Breast epithelium (tissue), 4 donors: ENCODE data around the gene BHLHE41. TPM values are rescaled to one million over a fixed set of nuclear protein-coding genes. Genes with fewer than 3 reads are reported as not detected.

Experiments used
- DNase-seq, 2 donors: peaks; one replicate each; pipeline ENCODE4 v3.0.0-alpha.2; 2019; ENCODE audit warnings: low spot score in 2 of 2
- H3K27ac ChIP-seq, 2 donors: fragments of 200-600 bp; sonication (generic) in 1 of 2; one replicate each; pipeline ENCODE4 v1.5.1; 2016 to 2019; ENCODE audit warnings: mild to moderate bottlenecking in 1 of 2
- H3K27me3 ChIP-seq, 2 donors: fragments of 200-600 bp; sonication (generic) in 1 of 2; one replicate each; pipeline versions ENCODE4 v1.5.1 to v1.6.0; 2017 to 2019; ENCODE audit warnings: control low read depth in 1 of 2, mild to moderate bottlenecking in 1 of 2
- H3K36me3 ChIP-seq: fragments of 200-600 bp; one replicate; pipeline ENCODE4 v1.5.1; 2019
- H3K4me1 ChIP-seq, 2 donors: fragments of 200-600 bp; sonication (generic); one replicate each; pipeline ENCODE4 v1.5.1; 2016 to 2019; ENCODE audit warnings: control low read depth in 1 of 2
- H3K4me3 ChIP-seq, 3 donors: fragments of 200-600 bp; sonication (generic); 1 replicate in 2 of 3; 2 replicates in 1 of 3; pipeline ENCODE4 v1.5.1; 2016 to 2019; ENCODE audit warnings: mild to moderate bottlenecking in 3 of 3, moderate library complexity in 2 of 3
- H3K9me3 ChIP-seq, 2 donors: fragments of 200-600 bp; sonication (generic) in 1 of 2; one replicate each; pipeline ENCODE4 v1.5.1; 2016 to 2019; ENCODE audit warnings: control low read depth in 1 of 2
- CTCF ChIP-seq, 3 donors: fragments of 450-650 bp; IDR thresholded peaks; one replicate each; pipeline ENCODE4 v1.5.1; 2016 to 2017; ENCODE audit warnings: antibody characterized with exemption in 3 of 3, mild to moderate bottlenecking in 3 of 3, moderate library complexity in 3 of 3
- POLR2A ChIP-seq: fragments of 450-650 bp; IDR thresholded peaks from one replicate; pipeline ENCODE4 v1.6.1; 2016; ENCODE audit warnings: antibody characterized with exemption, mild to moderate bottlenecking, moderate library complexity
- POLR2AphosphoS5 ChIP-seq, 3 donors: sonication (generic); formaldehyde crosslinking; IDR thresholded peaks; one replicate each; pipeline ENCODE4 v1.6.1; 2017; ENCODE audit warnings: antibody characterized with exemption in 3 of 3
- intact Hi-C: fragments of 100-400 bp; cut with DNase I; formaldehyde crosslinking; loops from one replicate; pipeline ENCODE4 v1.15.1; 2023; ENCODE audit warnings: low total_unique reads
- total RNA-seq, 3 donors: library from RNA; depleted of rRNA; stranded (reverse); fragments of >200 nt; gene quantifications; one replicate each; pipeline ENCODE4 v1.1.0, GENCODE V29; 2016

The BHLHE41 gene
- total RNA-seq, 3 donors from 2014 or later = 5.6 to 29.7 (median 9.2) TPM

GRCh38 chr12:26096036-26096435 lies 28.8 kb downstream of the BHLHE41 start:
- no peak overlapping the region for H3K27ac ChIP-seq
- intact Hi-C loops = no loop called here
- TF ChIP-seq POLR2AphosphoS5 (IDR thresholded peaks at IDR 0.05) (no peak), POLR2A (no peak), CTCF (IDR thresholded peaks at IDR 0.05) (no peak)

GRCh38 chr12:26095186-26095585 lies 29.7 kb downstream of the BHLHE41 start:
- Histone ChIP-seq H3K4me1 (no peaks in the 10 kb centered on the region), H3K36me3 (no peaks in the 10 kb centered on the region), H3K9me3 (no peaks in the 10 kb centered on the region), H3K4me3 (no peak overlapping the region), H3K27me3 (no peaks in the 10 kb centered on the region), H3K27ac (no peak overlapping the region)
- no peak for DNase-seq
- intact Hi-C loops = no loop called here
- no peak for TF ChIP-seq CTCF (IDR thresholded peaks at IDR 0.05)
- TF ChIP-seq POLR2AphosphoS5 (IDR thresholded peaks at IDR 0.05) = no peak
- no peak for TF ChIP-seq POLR2A

More at GRCh38 chr12:26096036-26096435, 28.8 kb downstream of the BHLHE41 start:
- DNase-seq = no peak
- Histone ChIP-seq H3K27me3 (no peaks in the 10 kb centered on the region), H3K36me3 (no peaks in the 10 kb centered on the region), H3K4me1 (no peaks in the 10 kb centered on the region), H3K4me3 (no peak overlapping the region), H3K9me3 (no peaks in the 10 kb centered on the region)

GRCh38 chr12:26092346-26093105 lies 32.3 kb downstream of the BHLHE41 start:
- TF ChIP-seq POLR2A = no peak
- no peak for TF ChIP-seq POLR2AphosphoS5 (IDR thresholded peaks at IDR 0.05)
- TF ChIP-seq CTCF (IDR thresholded peaks at IDR 0.05) = no peak
- Histone ChIP-seq H3K4me1 (no peaks in the 10 kb centered on the region), H3K4me3 (no peak overlapping the region), H3K9me3 (no peaks in the 10 kb centered on the region), H3K36me3 (no peaks in the 10 kb centered on the region), H3K27me3 (no peaks in the 10 kb centered on the region), H3K27ac (no peak overlapping the region)
- intact Hi-C loops = no loop called here
- DNase-seq = no peak

GRCh38 chr12:26091822-26092221 lies 33.0 kb downstream of the BHLHE41 start:
- Histone ChIP-seq H3K27ac (no peak overlapping the region), H3K36me3 (no peaks in the 10 kb centered on the region), H3K4me3 (no peak overlapping the region), H3K27me3 (no peaks in the 10 kb centered on the region), H3K9me3 (no peaks in the 10 kb centered on the region), H3K4me1 (no peaks in the 10 kb centered on the region)
- DNase-seq = no peak
- intact Hi-C loops = no loop called here
- TF ChIP-seq POLR2AphosphoS5 (IDR thresholded peaks at IDR 0.05) (no peak), POLR2A (no peak), CTCF (IDR thresholded peaks at IDR 0.05) (no peak)

- Histone ChIP-seq H3K27me3 (no peaks in the 10 kb centered on the region), H3K4me1 (no peaks in the 10 kb centered on the region), H3K27ac (no peak overlapping the region), H3K9me3 (no peaks in the 10 kb centered on the region), H3K36me3 (no peaks in the 10 kb centered on the region), H3K4me3 (no peak overlapping the region)
- intact Hi-C loops = no loop called here
- DNase-seq = no peak
- no peak for TF ChIP-seq POLR2A
- no peak for TF ChIP-seq POLR2AphosphoS5 (IDR thresholded peaks at IDR 0.05)
- TF ChIP-seq CTCF (IDR thresholded peaks at IDR 0.05) = no peak
Measured at GRCh38 chr12:26090836-26091510, 33.9 kb downstream of the BHLHE41 start.
